GM23338 (cell line): ENCODE results near the gene NLGN1. TPM values are rescaled to one million over a fixed set of nuclear protein-coding genes. Genes with fewer than 3 reads are reported as not detected.

ENCODE experiments used
- ATAC-seq: fragments of 200-7000 bp; cut with Tn5 transposase; 3 replicates; pipeline ENCODE4 v1.9.1; 2020
- DNase-seq: peaks from one replicate; pipeline ENCODE4 v3.0.0-alpha.2; 2015; ENCODE audit warnings: low spot score
- H2AFZ ChIP-seq: fragments of 200-600 bp; sonication (generic); 2 replicates; pipeline ENCODE4 v1.8.0; 2016; ENCODE audit warnings: antibody characterized with exemption, mild to moderate bottlenecking, moderate library complexity
- H3F3A ChIP-seq: fragments of 200-600 bp; sonication (generic); replicated peaks from 2 replicates; pipeline ENCODE4 v1.8.0; 2017; ENCODE audit warnings: antibody characterized with exemption, mixed run types, low read depth
- H3K27ac ChIP-seq: fragments of 200-600 bp; sonication (generic); 2 replicates; pipeline ENCODE4 v1.6.1; 2016; ENCODE audit warnings: low read depth
- H3K27me3 ChIP-seq: fragments of 200-600 bp; sonication (generic); 2 replicates; pipeline ENCODE4 v1.8.0; 2016; ENCODE audit warnings: mild to moderate bottlenecking, mixed run types, moderate library complexity; ENCODE audit not compliant: insufficient read depth
- H3K36me3 ChIP-seq: fragments of 200-600 bp; sonication (generic); 2 replicates; pipeline ENCODE4 v1.8.0; 2016; ENCODE audit warnings: mild to moderate bottlenecking; ENCODE audit not compliant: insufficient read depth
- H3K4me1 ChIP-seq: fragments of 200-600 bp; sonication (generic); 2 replicates; pipeline ENCODE4 v1.8.0; 2016; ENCODE audit warnings: mild to moderate bottlenecking, moderate library complexity; ENCODE audit not compliant: insufficient read depth
- H3K4me2 ChIP-seq: fragments of 200-600 bp; sonication (generic); 2 replicates; pipeline ENCODE4 v1.7.1; 2017; ENCODE audit warnings: mixed run types
- H3K4me3 ChIP-seq: fragments of 200-600 bp; sonication (generic); 2 replicates; pipeline ENCODE4 v1.6.1; 2016; ENCODE audit warnings: mixed run types
- H3K79me2 ChIP-seq: fragments of 200-600 bp; sonication (generic); replicated peaks from 2 replicates; pipeline ENCODE4 v1.8.0; 2017; ENCODE audit warnings: mild to moderate bottlenecking; ENCODE audit not compliant: insufficient read depth
- H3K9me2 ChIP-seq: fragments of 200-600 bp; sonication (generic); 2 replicates; pipeline ENCODE4 v1.8.0; 2017; ENCODE audit not compliant: insufficient read depth
- H4K20me1 ChIP-seq: fragments of 200-600 bp; sonication (generic); replicated peaks from 2 replicates; pipeline ENCODE4 v1.8.0; 2017; ENCODE audit warnings: mild to moderate bottlenecking; ENCODE audit not compliant: insufficient read depth
- H3K27ac Mint-ChIP-seq: 2 replicates; pipeline ENCODE4 v1.8.0; 2020; ENCODE audit warnings: inconsistent platforms, mild to moderate bottlenecking, moderate library complexity, mixed read lengths
- H3K27me3 Mint-ChIP-seq: 3 replicates; pipeline ENCODE4 v1.8.0; 2022; ENCODE audit warnings: low read depth, mild to moderate bottlenecking, moderate library complexity, mixed read lengths, inconsistent platforms; ENCODE audit not compliant: insufficient read depth, poor library complexity
- H3K36me3 Mint-ChIP-seq: 3 replicates; pipeline ENCODE4 v1.8.0; 2021; ENCODE audit warnings: low read depth, mild to moderate bottlenecking, inconsistent platforms, moderate library complexity, mixed read lengths
- H3K4me1 Mint-ChIP-seq: 3 replicates; pipeline ENCODE4 v1.8.0; 2020; ENCODE audit warnings: mild to moderate bottlenecking, inconsistent platforms, mixed read lengths
- H3K4me3 Mint-ChIP-seq: 3 replicates; pipeline ENCODE4 v1.8.0; 2021; ENCODE audit warnings: moderate library complexity, mild to moderate bottlenecking, inconsistent platforms, mixed read lengths
- H3K9me3 Mint-ChIP-seq: 3 replicates; pipeline ENCODE4 v1.8.0; 2020; ENCODE audit warnings: moderate library complexity, mild to moderate bottlenecking, inconsistent platforms, mixed read lengths
- CREB1 ChIP-seq: fragments of 250-450 bp; sonication (Bioruptor Pico); IDR thresholded peaks from 2 replicates; pipeline ENCODE4 v1.5.0; 2020; ENCODE audit warnings: low read depth, mild to moderate bottlenecking, moderate library complexity
- EZH2 ChIP-seq: fragments of 200-600 bp; sonication (generic); IDR thresholded peaks from one replicate; pipeline ENCODE4 v1.8.0; 2017; ENCODE audit warnings: antibody characterized with exemption, mild to moderate bottlenecking, low read depth; ENCODE audit not compliant: unreplicated experiment
- EZH2phosphoT487 ChIP-seq: fragments of 200-600 bp; sonication (generic); IDR thresholded peaks from one replicate; pipeline ENCODE4 v1.8.1; 2018; ENCODE audit warnings: antibody characterized with exemption; ENCODE audit not compliant: unreplicated experiment
- NANOG ChIP-seq: IDR thresholded peaks from 2 replicates; pipeline ENCODE4 v1.6.1; 2016; ENCODE audit warnings: antibody characterized with exemption, borderline replicate concordance
- POLR2AphosphoS5 ChIP-seq: IDR thresholded peaks from 2 replicates; pipeline ENCODE4 v1.6.1; 2016; ENCODE audit warnings: antibody characterized with exemption, low read depth
- ZNF331 ChIP-seq: fragments of 250-450 bp; sonication (Bioruptor Pico); IDR thresholded peaks from 2 replicates; pipeline ENCODE4 v1.5.0; 2020; ENCODE audit warnings: low read depth, mild to moderate bottlenecking, moderate library complexity
- polyA plus RNA-seq: library from polyadenylated mRNA; unstranded; fragments of >200 nt; fragmentation: Nextera tagmentation; extraction: Ambion mirVana; gene quantifications from 2 replicates; pipeline ENCODE4 v1.2.1, GENCODE V29; 2016
- total RNA-seq: library from RNA; depleted of rRNA; stranded (reverse); fragments of >200 nt; shearing (Covaris generic); gene quantifications from 2 replicates; pipeline ENCODE4 v1.2.3, GENCODE V29; 2014
- TF ChIP-seq, protein P1 (sequence below), 2 experiments: fragments of 200-600 bp in 1 of 2; sonication (generic) in 1 of 2; conservative IDR thresholded peaks; 2 replicates each; pipeline versions ENCODE4 v1.5.1 to v1.6.1; 2016 to 2017; ENCODE audit warnings: antibody characterized with exemption in 2 of 2, low read depth in 2 of 2, mild to moderate bottlenecking in 2 of 2, moderate library complexity in 1 of 2
- TF ChIP-seq, protein P2 (sequence below): IDR thresholded peaks from one replicate; pipeline ENCODE4 v1.6.1; 2018; ENCODE audit warnings: antibody characterized with exemption; ENCODE audit not compliant: unreplicated experiment

Gene NLGN1
- total and polyA plus RNA-seq, 2 experiments from 2014 or later: 6.5 to 18.6 TPM

DNA sequence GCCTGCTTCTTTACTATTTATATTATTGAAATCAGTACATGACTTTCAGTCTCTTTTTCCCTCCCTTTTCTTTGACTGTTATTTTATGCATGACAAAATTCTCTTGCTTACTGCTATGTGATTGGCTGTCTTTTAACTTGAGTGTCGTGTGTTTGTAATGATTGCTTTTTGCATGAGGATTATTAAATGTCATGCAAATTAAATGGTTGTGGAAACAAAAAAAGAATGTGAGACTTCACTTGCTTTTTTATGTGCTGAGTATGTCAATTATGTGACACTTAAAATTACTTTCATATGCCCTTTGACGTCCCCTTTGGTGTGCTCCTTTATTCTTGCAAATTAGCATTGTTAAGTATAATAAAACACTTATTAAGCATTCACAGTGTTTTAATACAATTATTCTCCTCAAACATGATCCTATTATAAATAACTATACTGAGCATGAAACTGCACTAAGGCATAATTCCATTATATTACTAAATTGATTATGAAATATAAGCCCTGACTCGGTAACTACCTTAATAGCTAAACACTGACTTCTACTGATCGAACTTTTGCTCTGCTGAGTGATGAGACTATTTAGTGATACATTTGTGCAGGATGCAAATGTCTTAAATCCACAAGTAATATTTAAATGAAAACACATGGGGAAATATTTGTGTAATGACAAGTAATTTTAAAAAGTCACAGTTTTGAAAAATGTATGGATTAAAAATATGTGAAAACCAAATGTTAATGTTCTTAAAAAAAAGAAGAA, 401.7 kb downstream of the NLGN1 start:
- no peak overlapping the region for H2AFZ ChIP-seq
- H3K79me2 ChIP-seq: no peaks in the 10 kb centered on the region
- H3K4me2 ChIP-seq: peak overlapping the region; percentile 45
- H4K20me1 ChIP-seq: no peaks in the 10 kb centered on the region
- Mint-ChIP-seq H3K36me3 (no peaks in the 10 kb centered on the region), H3K4me1 (peaks cover 45% of the 10 kb centered on the region), H3K4me3 (0 out of 3 replicates have a peak overlapping the region, but pooled peaks have one; percentile 28), H3K9me3 (no peaks in the 10 kb centered on the region), H3K27me3 (peaks cover 9% of the 10 kb centered on the region), H3K27ac (peak overlapping the region; percentile 83; the same call in 1 of the 2 replicates)
- no peaks in the 10 kb centered on the region for H3K9me2 ChIP-seq
- H3K36me3 ChIP-seq: no peaks in the 10 kb centered on the region
- DNase-seq (no peak), ATAC-seq (no peak)
- H3K4me1 ChIP-seq: peaks cover 55% of the 10 kb centered on the region
- TF ChIP-seq NANOG: peak; percentile 67
- no peak for TF ChIP-seq POLR2AphosphoS5
- H3K4me3 ChIP-seq: peak overlapping the region; percentile 2; the same call in 1 of the 2 replicates
- no peaks in the 10 kb centered on the region for H3F3A ChIP-seq
- H3K27ac ChIP-seq: no peak overlapping the region; the same call in 1 of the 2 replicates
- H3K27me3 ChIP-seq: no peaks in the 10 kb centered on the region

DNA sequence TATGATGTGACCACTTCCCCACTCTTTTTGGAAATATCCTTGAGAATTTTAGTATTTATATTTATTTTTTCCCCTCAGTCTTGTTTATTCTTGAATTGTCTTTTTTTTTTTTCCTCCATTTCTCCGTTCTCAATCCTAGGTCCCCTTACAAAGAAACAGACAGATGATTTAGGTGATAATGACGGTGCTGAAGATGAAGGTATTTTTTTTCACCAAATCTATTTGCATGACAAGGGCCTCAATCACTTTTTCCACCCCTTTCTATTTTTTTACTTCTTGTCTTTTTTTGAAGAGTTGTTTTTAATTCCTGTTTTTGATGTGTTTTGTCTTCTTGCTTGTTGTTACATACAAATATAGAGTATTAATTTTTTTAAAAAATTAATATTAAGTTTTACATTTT, 402.6 kb downstream of the NLGN1 start:
- peaks cover 9% of the 10 kb centered on the region for H3K27me3 Mint-ChIP-seq
- no peaks in the 10 kb centered on the region for H4K20me1 ChIP-seq
- H3K27ac ChIP-seq: no peak overlapping the region
- H3K4me2 ChIP-seq: peak overlapping the region; percentile 45
- ATAC-seq: no peak
- TF ChIP-seq CREB1 (CRISPR knock-in tag): peak; percentile 19; the same call in 1 of the 2 replicates
- TF ChIP-seq NANOG: peak; percentile 77; the same call in 1 of the 2 replicates
- no peak for TF ChIP-seq ZNF331 (CRISPR knock-in tag)
- H2AFZ ChIP-seq: no peak overlapping the region
- no peaks in the 10 kb centered on the region for H3K36me3 Mint-ChIP-seq
- H3K4me1 ChIP-seq: peaks cover 55% of the 10 kb centered on the region
- peak overlapping the region; percentile 42; the same call in 2 of the 3 replicates for H3K4me3 Mint-ChIP-seq
- no peaks in the 10 kb centered on the region for H3K79me2 ChIP-seq
- H3K4me1 Mint-ChIP-seq: peaks cover 45% of the 10 kb centered on the region
- no peaks in the 10 kb centered on the region for H3F3A ChIP-seq
- H3K36me3 ChIP-seq: no peaks in the 10 kb centered on the region
- H3K27ac Mint-ChIP-seq: peak overlapping the region; percentile 90
- peak; percentile 62 for DNase-seq
- no peaks in the 10 kb centered on the region for H3K9me3 Mint-ChIP-seq
- peak overlapping the region; percentile 2; the same call in 1 of the 2 replicates for H3K4me3 ChIP-seq
- H3K27me3 ChIP-seq: no peaks in the 10 kb centered on the region
- no peaks in the 10 kb centered on the region for H3K9me2 ChIP-seq

DNA sequence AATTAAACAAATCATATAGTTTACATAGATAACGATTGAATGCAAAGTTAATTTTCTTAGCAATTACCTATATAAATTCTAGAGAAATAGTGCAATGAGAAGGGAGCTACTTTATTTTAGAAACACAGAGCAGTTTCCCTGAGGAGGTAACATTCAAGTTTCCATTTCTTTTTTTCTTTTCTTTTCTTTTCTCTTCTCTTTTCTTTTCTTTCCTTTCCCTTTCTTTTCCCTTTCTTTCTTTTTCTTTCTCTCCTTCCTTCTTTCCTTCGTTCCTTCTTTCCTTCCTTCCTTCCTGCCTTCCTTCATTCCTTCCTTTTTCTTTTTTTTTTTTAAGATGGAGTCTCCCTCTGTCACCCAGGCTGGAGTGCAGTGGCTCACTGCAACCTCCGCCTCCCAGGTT, 417.3 kb downstream of the NLGN1 start:
- no peak overlapping the region for H3K4me3 Mint-ChIP-seq
- no peak overlapping the region for H3K27ac ChIP-seq
- no peak overlapping the region for H2AFZ ChIP-seq
- H3K27me3 ChIP-seq: no peaks in the 10 kb centered on the region
- H3K4me2 ChIP-seq: no peak overlapping the region
- no peak overlapping the region for H3K27ac Mint-ChIP-seq
- H3K9me2 ChIP-seq: no peaks in the 10 kb centered on the region
- no peaks in the 10 kb centered on the region for H3K36me3 ChIP-seq
- H3K36me3 Mint-ChIP-seq: no peaks in the 10 kb centered on the region
- H3K27me3 Mint-ChIP-seq: no peaks in the 10 kb centered on the region
- H3K4me1 Mint-ChIP-seq: peaks cover 31% of the 10 kb centered on the region
- ATAC-seq (no peak), DNase-seq (no peak)
- H4K20me1 ChIP-seq: no peaks in the 10 kb centered on the region
- H3K4me3 ChIP-seq: no peak overlapping the region
- H3K9me3 Mint-ChIP-seq: no peaks in the 10 kb centered on the region
- H3F3A ChIP-seq: peaks cover 8% of the 10 kb centered on the region; the same call in 1 of the 2 replicates
- peaks cover 37% of the 10 kb centered on the region for H3K4me1 ChIP-seq
- no peaks in the 10 kb centered on the region for H3K79me2 ChIP-seq
- TF ChIP-seq POLR2AphosphoS5: no peak
- TF ChIP-seq EZH2phosphoT487: no peak
- TF ChIP-seq, protein P1, sequence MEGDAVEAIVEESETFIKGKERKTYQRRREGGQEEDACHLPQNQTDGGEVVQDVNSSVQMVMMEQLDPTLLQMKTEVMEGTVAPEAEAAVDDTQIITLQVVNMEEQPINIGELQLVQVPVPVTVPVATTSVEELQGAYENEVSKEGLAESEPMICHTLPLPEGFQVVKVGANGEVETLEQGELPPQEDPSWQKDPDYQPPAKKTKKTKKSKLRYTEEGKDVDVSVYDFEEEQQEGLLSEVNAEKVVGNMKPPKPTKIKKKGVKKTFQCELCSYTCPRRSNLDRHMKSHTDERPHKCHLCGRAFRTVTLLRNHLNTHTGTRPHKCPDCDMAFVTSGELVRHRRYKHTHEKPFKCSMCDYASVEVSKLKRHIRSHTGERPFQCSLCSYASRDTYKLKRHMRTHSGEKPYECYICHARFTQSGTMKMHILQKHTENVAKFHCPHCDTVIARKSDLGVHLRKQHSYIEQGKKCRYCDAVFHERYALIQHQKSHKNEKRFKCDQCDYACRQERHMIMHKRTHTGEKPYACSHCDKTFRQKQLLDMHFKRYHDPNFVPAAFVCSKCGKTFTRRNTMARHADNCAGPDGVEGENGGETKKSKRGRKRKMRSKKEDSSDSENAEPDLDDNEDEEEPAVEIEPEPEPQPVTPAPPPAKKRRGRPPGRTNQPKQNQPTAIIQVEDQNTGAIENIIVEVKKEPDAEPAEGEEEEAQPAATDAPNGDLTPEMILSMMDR (conservative IDR thresholded peaks at IDR 0.05; ENCODE audit: low read depth in 2 of 2): no peak
- TF ChIP-seq CREB1 (CRISPR knock-in tag): no peak
- TF ChIP-seq EZH2: no peak
- TF ChIP-seq ZNF331 (CRISPR knock-in tag): no peak
- TF ChIP-seq, protein P2, sequence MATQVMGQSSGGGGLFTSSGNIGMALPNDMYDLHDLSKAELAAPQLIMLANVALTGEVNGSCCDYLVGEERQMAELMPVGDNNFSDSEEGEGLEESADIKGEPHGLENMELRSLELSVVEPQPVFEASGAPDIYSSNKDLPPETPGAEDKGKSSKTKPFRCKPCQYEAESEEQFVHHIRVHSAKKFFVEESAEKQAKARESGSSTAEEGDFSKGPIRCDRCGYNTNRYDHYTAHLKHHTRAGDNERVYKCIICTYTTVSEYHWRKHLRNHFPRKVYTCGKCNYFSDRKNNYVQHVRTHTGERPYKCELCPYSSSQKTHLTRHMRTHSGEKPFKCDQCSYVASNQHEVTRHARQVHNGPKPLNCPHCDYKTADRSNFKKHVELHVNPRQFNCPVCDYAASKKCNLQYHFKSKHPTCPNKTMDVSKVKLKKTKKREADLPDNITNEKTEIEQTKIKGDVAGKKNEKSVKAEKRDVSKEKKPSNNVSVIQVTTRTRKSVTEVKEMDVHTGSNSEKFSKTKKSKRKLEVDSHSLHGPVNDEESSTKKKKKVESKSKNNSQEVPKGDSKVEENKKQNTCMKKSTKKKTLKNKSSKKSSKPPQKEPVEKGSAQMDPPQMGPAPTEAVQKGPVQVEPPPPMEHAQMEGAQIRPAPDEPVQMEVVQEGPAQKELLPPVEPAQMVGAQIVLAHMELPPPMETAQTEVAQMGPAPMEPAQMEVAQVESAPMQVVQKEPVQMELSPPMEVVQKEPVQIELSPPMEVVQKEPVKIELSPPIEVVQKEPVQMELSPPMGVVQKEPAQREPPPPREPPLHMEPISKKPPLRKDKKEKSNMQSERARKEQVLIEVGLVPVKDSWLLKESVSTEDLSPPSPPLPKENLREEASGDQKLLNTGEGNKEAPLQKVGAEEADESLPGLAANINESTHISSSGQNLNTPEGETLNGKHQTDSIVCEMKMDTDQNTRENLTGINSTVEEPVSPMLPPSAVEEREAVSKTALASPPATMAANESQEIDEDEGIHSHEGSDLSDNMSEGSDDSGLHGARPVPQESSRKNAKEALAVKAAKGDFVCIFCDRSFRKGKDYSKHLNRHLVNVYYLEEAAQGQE: no peak
